Neural crest cell (in vitro differentiated cells): Measurements from ENCODE around the gene ENOSF1. TPM values are rescaled to one million over a fixed set of nuclear protein-coding genes. Genes with fewer than 3 reads are reported as not detected.
A peak's percentile ranks its signal among the peaks of the same experiment; 100 is the strongest.

Source experiments
- DNase-seq: peaks from one replicate; pipeline ENCODE4 v3.0.0; 2021; ENCODE audit warnings: low read depth, mixed read lengths, low spot score
- H3K27ac Mint-ChIP-seq: one replicate; pipeline ENCODE4 v1.8.0; 2021; ENCODE audit warnings: mild to moderate bottlenecking, mixed read lengths; ENCODE audit not compliant: unreplicated experiment
- H3K27me3 Mint-ChIP-seq: 2 replicates; pipeline ENCODE4 v1.8.0; 2021; ENCODE audit warnings: low read depth, mild to moderate bottlenecking, mixed read lengths
- H3K36me3 Mint-ChIP-seq: 2 replicates; pipeline ENCODE4 v1.8.0; 2021; ENCODE audit warnings: low read depth, mild to moderate bottlenecking, mixed read lengths
- H3K4me1 Mint-ChIP-seq: 2 replicates; pipeline ENCODE4 v1.8.0; 2021; ENCODE audit warnings: mixed read lengths
- H3K4me3 Mint-ChIP-seq: one replicate; pipeline ENCODE4 v1.8.0; 2021; ENCODE audit warnings: mild to moderate bottlenecking, mixed read lengths
- H3K9me3 Mint-ChIP-seq: 2 replicates; pipeline ENCODE4 v1.8.0; 2021; ENCODE audit warnings: mixed read lengths
- total RNA-seq: library from RNA; stranded (reverse); gene quantifications from 2 replicates; pipeline ENCODE4 v1.2.1, GENCODE V29; 2021
- TF ChIP-seq, protein P1 (sequence below): fragments of 200-600 bp; sonication (generic); conservative IDR thresholded peaks from 2 replicates; pipeline ENCODE4 v1.5.0; 2021; ENCODE audit warnings: antibody characterized with exemption, mild to moderate bottlenecking

ENOSF1 gene
- total RNA-seq, 1 donor from 2014 or later: 78.6 TPM

DNA sequence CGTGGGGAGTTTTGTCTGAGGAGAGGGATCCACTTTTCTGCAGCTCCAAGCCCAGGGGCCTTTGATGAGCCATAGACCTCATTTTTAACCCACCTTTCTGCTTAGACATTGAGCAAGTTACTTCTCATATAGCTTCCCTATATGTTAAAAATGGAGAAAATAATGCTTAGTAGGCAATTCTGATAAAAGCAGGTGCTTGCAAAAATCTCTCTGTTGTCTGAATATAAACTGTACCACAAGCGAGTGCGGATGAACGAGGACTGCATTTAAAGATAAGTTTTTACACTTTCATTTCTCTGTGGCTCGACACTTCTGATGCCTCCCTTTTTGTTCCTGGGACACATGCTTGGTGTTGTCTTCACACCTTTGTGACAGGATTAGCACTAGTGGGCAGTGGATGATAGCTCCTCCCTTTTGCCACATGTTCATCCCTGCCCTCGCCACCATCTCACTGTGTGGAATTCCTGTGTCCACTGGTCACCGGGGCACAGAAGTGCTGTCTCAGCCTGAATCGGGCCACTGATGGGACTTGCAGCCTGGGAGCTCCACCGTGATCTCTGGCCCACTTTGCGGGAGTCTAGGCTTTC is 53.4 kb downstream of the ENOSF1 start:
- Mint-ChIP-seq H3K27ac (peak overlapping the region; percentile 71), H3K27me3 (no peaks in the 10 kb centered on the region), H3K36me3 (peaks cover 51% of the 10 kb centered on the region), H3K4me1 (peaks cover 28% of the 10 kb centered on the region), H3K4me3 (peak overlapping the region; percentile 99), H3K9me3 (peaks cover 3% of the 10 kb centered on the region)
- no peak for DNase-seq
- TF ChIP-seq, protein P1, sequence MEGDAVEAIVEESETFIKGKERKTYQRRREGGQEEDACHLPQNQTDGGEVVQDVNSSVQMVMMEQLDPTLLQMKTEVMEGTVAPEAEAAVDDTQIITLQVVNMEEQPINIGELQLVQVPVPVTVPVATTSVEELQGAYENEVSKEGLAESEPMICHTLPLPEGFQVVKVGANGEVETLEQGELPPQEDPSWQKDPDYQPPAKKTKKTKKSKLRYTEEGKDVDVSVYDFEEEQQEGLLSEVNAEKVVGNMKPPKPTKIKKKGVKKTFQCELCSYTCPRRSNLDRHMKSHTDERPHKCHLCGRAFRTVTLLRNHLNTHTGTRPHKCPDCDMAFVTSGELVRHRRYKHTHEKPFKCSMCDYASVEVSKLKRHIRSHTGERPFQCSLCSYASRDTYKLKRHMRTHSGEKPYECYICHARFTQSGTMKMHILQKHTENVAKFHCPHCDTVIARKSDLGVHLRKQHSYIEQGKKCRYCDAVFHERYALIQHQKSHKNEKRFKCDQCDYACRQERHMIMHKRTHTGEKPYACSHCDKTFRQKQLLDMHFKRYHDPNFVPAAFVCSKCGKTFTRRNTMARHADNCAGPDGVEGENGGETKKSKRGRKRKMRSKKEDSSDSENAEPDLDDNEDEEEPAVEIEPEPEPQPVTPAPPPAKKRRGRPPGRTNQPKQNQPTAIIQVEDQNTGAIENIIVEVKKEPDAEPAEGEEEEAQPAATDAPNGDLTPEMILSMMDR: no peak

- DNase-seq: peak; percentile 88
- Mint-ChIP-seq H3K9me3 (peaks cover 3% of the 10 kb centered on the region), H3K4me1 (peaks cover 28% of the 10 kb centered on the region), H3K27me3 (no peaks in the 10 kb centered on the region), H3K36me3 (peaks cover 46% of the 10 kb centered on the region), H3K4me3 (peak overlapping the region; percentile 99), H3K27ac (peak overlapping the region; percentile 98)
- TF ChIP-seq, protein P1: no peak
These were observed 54.2 kb downstream of the ENOSF1 start for GRCh38 chr18:658001-658946.

- Mint-ChIP-seq H3K27ac (peak within 1 kb of the TSS; percentile 98), H3K4me1 (peaks cover 28% of the 10 kb centered on the region), H3K27me3 (no peaks in the 10 kb centered on the region), H3K4me3 (peak within 1 kb of the TSS; percentile 99), H3K9me3 (peaks cover 3% of the 10 kb centered on the region), H3K36me3 (peaks cover 44% of the 10 kb centered on the region)
- TF ChIP-seq, protein P1: peak; percentile 18
- peak; percentile 53 for DNase-seq
These were observed 55.0 kb downstream of the ENOSF1 start, which contains the start of gene TYMS for GRCh38 chr18:657311-658000. Gene TYMS, plus strand, starts transcription at chr18:657653. Its CDS starts 90 bp downstream, at chr18:657743.

GRCh38 chr18:655445-655844 is 57.0 kb downstream of the ENOSF1 start:
- peak overlapping the region; percentile 82 for H3K4me3 Mint-ChIP-seq
- H3K27ac Mint-ChIP-seq: no peak overlapping the region
- peaks cover 27% of the 10 kb centered on the region for H3K36me3 Mint-ChIP-seq
- H3K27me3 Mint-ChIP-seq: no peaks in the 10 kb centered on the region
- TF ChIP-seq, protein P1: no peak
- no peaks in the 10 kb centered on the region for H3K9me3 Mint-ChIP-seq
- DNase-seq: no peak
- peaks cover 37% of the 10 kb centered on the region for H3K4me1 Mint-ChIP-seq

DNA sequence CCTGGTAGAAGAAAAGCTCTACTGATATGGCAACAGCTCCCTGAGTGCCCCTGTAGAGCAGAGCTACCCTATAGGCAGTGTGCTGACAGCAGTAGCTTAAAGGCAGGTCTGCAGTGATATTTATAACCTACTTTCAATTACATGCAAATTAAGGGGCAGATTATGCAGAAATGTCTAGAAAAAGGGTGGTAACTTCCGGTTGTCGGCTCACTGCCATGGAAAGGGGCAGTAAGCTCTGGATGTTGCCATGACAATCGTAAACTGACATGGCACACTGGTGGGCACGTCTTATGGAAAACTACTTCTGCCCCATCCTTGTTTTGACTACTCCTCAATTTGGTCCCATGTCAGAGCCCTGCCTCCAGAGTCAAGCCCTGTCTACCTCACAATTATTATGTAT is 57.8 kb downstream of the ENOSF1 start:
- peaks cover 20% of the 10 kb centered on the region for H3K36me3 Mint-ChIP-seq
- H3K4me1 Mint-ChIP-seq: peaks cover 33% of the 10 kb centered on the region
- DNase-seq: no peak
- no peaks in the 10 kb centered on the region for H3K27me3 Mint-ChIP-seq
- H3K4me3 Mint-ChIP-seq: peak overlapping the region; percentile 56
- TF ChIP-seq, protein P1: no peak
- peak overlapping the region; percentile 43 for H3K27ac Mint-ChIP-seq
- H3K9me3 Mint-ChIP-seq: no peaks in the 10 kb centered on the region
